ENCODE measurements around the gene GATAD2B.

Gene GATAD2B

GRCh38 chr1:153922972-153923925, at the start of gene GATAD2B:
Gene GATAD2B, minus strand, starts transcription at chr1:153922972. Its CDS starts 94,625 bp downstream, at chr1:153828347.
- DNase-seq, result peak; percentile 100

- DNase-seq, result no peak
Observed at GRCh38 chr1:153970346-153970745, 47.6 kb upstream of the GATAD2B start.

GRCh38 chr1:153968972-153969371, 46.2 kb upstream of the GATAD2B start:
- DNase-seq, result no peak

GRCh38 chr1:153968408-153968807, 45.6 kb upstream of the GATAD2B start:
- DNase-seq, result no peak

- DNase-seq, result no peak
Observed at GRCh38 chr1:153968000-153968363, 45.2 kb upstream of the GATAD2B start.

- peak; percentile 97 for DNase-seq
Observed at GRCh38 chr1:153967107-153967999, 44.6 kb upstream of the GATAD2B start, which contains the start of gene CREB3L4. Gene CREB3L4, plus strand, starts transcription at chr1:153967902. Its CDS starts 624 bp downstream, at chr1:153968526.

GRCh38 chr1:153963850-153964331, 41.1 kb upstream of the GATAD2B start:
- peak; percentile 44 for DNase-seq

- peak; percentile 96 for DNase-seq
Observed at GRCh38 chr1:153963030-153963849, 40.5 kb upstream of the GATAD2B start, which contains the start of gene SLC39A1. Gene SLC39A1, minus strand, starts transcription at chr1:153963537. Its CDS starts 822 bp downstream, at chr1:153962715.

GRCh38 chr1:153962088-153963029, 39.6 kb upstream of the GATAD2B start:
- peak; percentile 36 for DNase-seq

- DNase-seq, result no peak
Observed at GRCh38 chr1:153961421-153961820, 38.6 kb upstream of the GATAD2B start.

GRCh38 chr1:153960206-153960605, 37.4 kb upstream of the GATAD2B start:
- no peak for DNase-seq

- no peak for DNase-seq
Observed at GRCh38 chr1:153959454-153959853, 36.7 kb upstream of the GATAD2B start.

- no peak for DNase-seq
Observed at GRCh38 chr1:153958961-153959260, 36.1 kb upstream of the GATAD2B start.

GRCh38 chr1:153958111-153958960, 35.6 kb upstream of the GATAD2B start, which contains the start of gene CRTC2:
Gene CRTC2, minus strand, starts transcription at chr1:153958612. Its CDS starts 115 bp downstream, at chr1:153958497.
- DNase-seq, result peak; percentile 98

GRCh38 chr1:153957744-153958110, 35.0 kb upstream of the GATAD2B start:
- no peak for DNase-seq

- no peak for DNase-seq
Observed at GRCh38 chr1:153956997-153957715, 34.4 kb upstream of the GATAD2B start.

- DNase-seq, result no peak
Observed at GRCh38 chr1:153954826-153955225, 32.1 kb upstream of the GATAD2B start.

- no peak for DNase-seq
Observed at GRCh38 chr1:153953859-153954365, 31.1 kb upstream of the GATAD2B start.

- DNase-seq, result no peak
Observed at GRCh38 chr1:153951801-153952200, 29.0 kb upstream of the GATAD2B start.
